IMR-90 (cell line): ENCODE results near the gene ELFN2. TPM values are rescaled to one million over a fixed set of nuclear protein-coding genes. Genes with fewer than 3 reads are reported as not detected.

Experiments
- ATAC-seq: fragments of 200-7000 bp; cut with Tn5 transposase; 2 replicates; pipeline ENCODE4 v1.9.1; 2020; ENCODE audit warnings: low read depth, mild to moderate bottlenecking, moderate library complexity
- BruUV-seq: library from RNA; stranded (reverse); fragments of 400-500 nt; replicated peaks from 2 replicates; lab custom pipeline; 2021; lab: Mats Ljungman, UMichigan
- CTCF ChIA-PET: fragments of 300-600 bp; formaldehyde crosslinking; extraction: SDS; loops from one replicate; lab custom pipeline; 2021; ENCODE audit warnings: antibody characterized with exemption; lab: Yijun Ruan, JAX
- POLR2A ChIA-PET: fragments of 300-600 bp; sonication (Branson Sonifier 250); formaldehyde crosslinking; loops from one replicate; lab custom pipeline; 2022; ENCODE audit warnings: antibody characterized with exemption; ENCODE audit not compliant: unreplicated experiment; lab: Charles Lee
- DNase-seq: peaks from one replicate; pipeline ENCODE4 v3.0.0; 2013
- H2AFZ ChIP-seq: replicated peaks from 2 replicates; pipeline ENCODE3; 2013; ENCODE audit warnings: low read length, mild to moderate bottlenecking; ENCODE audit not compliant: poor library complexity
- H2AK5ac ChIP-seq: 2 replicates; pipeline ENCODE4 v1.6.1; 2013; ENCODE audit warnings: low read depth, low read length, inconsistent platforms
- H2AK9ac ChIP-seq: replicated peaks from 2 replicates; pipeline ENCODE3; 2013; ENCODE audit warnings: mild to moderate bottlenecking, low read depth, low read length, moderate library complexity; ENCODE audit not compliant: poor library complexity
- H2BK120ac ChIP-seq: 2 replicates; pipeline ENCODE4 v1.6.1; 2013; ENCODE audit warnings: low read depth, low read length, inconsistent platforms
- H2BK15ac ChIP-seq: 3 replicates; pipeline ENCODE4 v1.6.1; 2013; ENCODE audit warnings: low read depth, low read length, inconsistent platforms
- H2BK20ac ChIP-seq: 2 replicates; pipeline ENCODE4 v1.6.1; 2013; ENCODE audit warnings: low read depth, mild to moderate bottlenecking, inconsistent platforms, low read length, moderate library complexity
- H2BK5ac ChIP-seq: 2 replicates; pipeline ENCODE4 v1.6.1; 2013; ENCODE audit warnings: mild to moderate bottlenecking, low read depth, low read length, inconsistent platforms; ENCODE audit not compliant: poor library complexity, severe bottlenecking
- H3K14ac ChIP-seq: replicated peaks from 2 replicates; pipeline ENCODE4 v1.6.1; 2013; ENCODE audit warnings: low read depth, low read length, inconsistent platforms
- H3K18ac ChIP-seq: 2 replicates; pipeline ENCODE4 v1.6.1; 2013; ENCODE audit warnings: low read depth, low read length, control low read depth
- H3K23ac ChIP-seq: 2 replicates; pipeline ENCODE4 v1.6.1; 2013; ENCODE audit warnings: low read depth, low read length, inconsistent platforms
- H3K27ac ChIP-seq: 2 replicates; pipeline ENCODE4 v1.5.1; 2013; ENCODE audit warnings: mild to moderate bottlenecking, control low read depth, low read length; ENCODE audit not compliant: insufficient read depth
- H3K27me3 ChIP-seq: 2 replicates; pipeline ENCODE4 v1.6.1; 2013; ENCODE audit warnings: low read length; ENCODE audit not compliant: control insufficient read depth, insufficient read depth
- H3K36me3 ChIP-seq: 2 replicates; pipeline ENCODE4 v1.6.1; 2013; ENCODE audit warnings: low read length, mixed read lengths; ENCODE audit not compliant: control insufficient read depth, insufficient read depth
- H3K4ac ChIP-seq: 2 replicates; pipeline ENCODE4 v1.6.1; 2013; ENCODE audit warnings: low read depth, low read length, inconsistent platforms
- H3K4me1 ChIP-seq: 2 replicates; pipeline ENCODE4 v1.6.1; 2013; ENCODE audit warnings: low read length, mixed read lengths; ENCODE audit not compliant: control insufficient read depth, insufficient read depth
- H3K4me2 ChIP-seq: 2 replicates; pipeline ENCODE4 v1.6.1; 2013; ENCODE audit warnings: low read depth, mild to moderate bottlenecking, control low read depth, low read length, moderate library complexity
- H3K4me3 ChIP-seq: 2 replicates; pipeline ENCODE4 v1.5.1; 2013; ENCODE audit warnings: low read depth, mild to moderate bottlenecking, control low read depth, low read length, moderate library complexity; ENCODE audit not compliant: insufficient read depth
- H3K56ac ChIP-seq: 2 replicates; pipeline ENCODE4 v1.6.1; 2013; ENCODE audit warnings: low read length, inconsistent platforms; ENCODE audit not compliant: insufficient read depth; ENCODE audit errors: extremely low read depth
- H3K79me1 ChIP-seq, 2 experiments: 2 replicates each; pipeline ENCODE4 v1.6.1; 2013; ENCODE audit warnings: low read length in 2 of 2, inconsistent platforms in 1 of 2, low read depth in 1 of 2
- H3K9ac ChIP-seq: 2 replicates; pipeline ENCODE4 v1.6.1; 2013; ENCODE audit warnings: low read depth, low read length, control low read depth
- H3K9me1 ChIP-seq: 2 replicates; pipeline ENCODE4 v1.6.1; 2013; ENCODE audit warnings: low read length, inconsistent platforms; ENCODE audit not compliant: insufficient read depth
- H3K9me3 ChIP-seq: 2 replicates; pipeline ENCODE4 v1.6.1; 2013; ENCODE audit warnings: low read length; ENCODE audit not compliant: control insufficient read depth, insufficient read depth
- H4K20me1 ChIP-seq: 2 replicates; pipeline ENCODE4 v1.6.1; 2013; ENCODE audit warnings: low read length, inconsistent platforms; ENCODE audit not compliant: insufficient read depth
- H4K5ac ChIP-seq: 2 replicates; pipeline ENCODE4 v1.6.1; 2013; ENCODE audit warnings: mild to moderate bottlenecking, low read depth, low read length, control low read depth
- H4K8ac ChIP-seq, 2 experiments: 2 replicates each; pipeline ENCODE4 v1.6.1; 2013; ENCODE audit warnings: low read depth in 2 of 2, low read length in 2 of 2, control low read depth in 1 of 2, inconsistent platforms in 1 of 2
- H4K91ac ChIP-seq: 2 replicates; pipeline ENCODE4 v1.6.1; 2013; ENCODE audit warnings: low read depth, low read length, inconsistent platforms; ENCODE audit not compliant: insufficient read depth
- BHLHE40 ChIP-seq: fragments of 150-350 bp; IDR thresholded peaks from 2 replicates; pipeline ENCODE4 v1.6.1; 2016; ENCODE audit warnings: mild to moderate bottlenecking, low read depth, low read length
- CEBPB ChIP-seq: IDR thresholded peaks from 2 replicates; pipeline ENCODE4 v1.6.1; 2012; ENCODE audit warnings: low read depth, low read length, improper control_type of control experiment
- CHD1 ChIP-seq: IDR thresholded peaks from 2 replicates; pipeline ENCODE4 v1.6.1; 2012; ENCODE audit warnings: low read depth, low read length, improper control_type of control experiment
- CTCF ChIP-seq: conservative IDR thresholded peaks from 2 replicates; pipeline ENCODE4 v1.5.1; 2012; ENCODE audit warnings: mild to moderate bottlenecking, low read depth, low read length, improper control_type of control experiment
- FOS ChIP-seq: fragments of 150-350 bp; IDR thresholded peaks from 2 replicates; pipeline ENCODE4 v1.6.1; 2016; ENCODE audit warnings: low read depth, low read length
- MAFK ChIP-seq: IDR thresholded peaks from 2 replicates; pipeline ENCODE4 v1.6.1; 2012; ENCODE audit warnings: low read depth, low read length, improper control_type of control experiment
- MAZ ChIP-seq: IDR thresholded peaks from 2 replicates; pipeline ENCODE4 v1.6.1; 2012; ENCODE audit warnings: low read depth, mild to moderate bottlenecking, low read length, improper control_type of control experiment, moderate library complexity, borderline replicate concordance
- MXI1 ChIP-seq: IDR thresholded peaks from 2 replicates; pipeline ENCODE4 v1.6.1; 2012; ENCODE audit warnings: low read depth, mild to moderate bottlenecking, low read length, moderate library complexity, borderline replicate concordance
- NFE2L2 ChIP-seq: fragments of 150-350 bp; IDR thresholded peaks from 2 replicates; pipeline ENCODE4 v1.6.1; 2016; ENCODE audit warnings: low read depth, mild to moderate bottlenecking, low read length
- POLR2A ChIP-seq: IDR thresholded peaks from 2 replicates; pipeline ENCODE4 v1.6.1; 2012; ENCODE audit warnings: mild to moderate bottlenecking, low read depth, low read length
- RAD21 ChIP-seq: IDR thresholded peaks from 2 replicates; pipeline ENCODE4 v1.6.1; 2012; ENCODE audit warnings: low read length, improper control_type of control experiment
- RCOR1 ChIP-seq: IDR thresholded peaks from 2 replicates; pipeline ENCODE4 v1.6.1; 2012; ENCODE audit warnings: mild to moderate bottlenecking, low read length, improper control_type of control experiment; ENCODE audit not compliant: insufficient replicate concordance
- RFX5 ChIP-seq: IDR thresholded peaks from 2 replicates; pipeline ENCODE4 v1.8.0; 2012; ENCODE audit warnings: low read depth, mild to moderate bottlenecking, low read length, moderate library complexity
- SMC3 ChIP-seq: fragments of 150-350 bp; IDR thresholded peaks from 2 replicates; pipeline ENCODE4 v1.6.1; 2016; ENCODE audit warnings: low read depth, mild to moderate bottlenecking, antibody characterized with exemption, low read length, moderate library complexity
- WGBS, 2 experiments: methylation state at CpG; one replicate each; pipeline versions ENCODE4 v1.1.5 to v1.1.7; 2013; ENCODE audit warnings: missing lambda C conversion rate in 2 of 2; ENCODE audit not compliant: insufficient read length in 1 of 2; ENCODE audit errors: extremely low coverage in 2 of 2; 5-methylcytosine and 5-hydroxymethylcytosine counted together
- dilution Hi-C: fragments of 300-500 bp; cut with HindIII; formaldehyde crosslinking; loops from one replicate; pipeline ENCODE4 v1.14.3; 2018; ENCODE audit warnings: low sequenced_read_pairs; ENCODE audit not compliant: unreplicated experiment
- in situ Hi-C: fragments of 300-500 bp; cut with MboI; formaldehyde crosslinking; loops from 3 replicates; pipeline ENCODE4 v1.14.3; 2019; ENCODE audit warnings: low sequenced_read_pairs, inconsistent platforms, mixed read lengths
- intact Hi-C: fragments of 100-400 bp; cut with micrococcal nuclease; formaldehyde crosslinking; loops from 2 replicates; pipeline ENCODE4 v1.10.0; 2022
- polyA plus RNA-seq, 3 experiments: library from polyadenylated mRNA; depleted of rRNA; stranded (reverse); fragments of >200 nt; gene quantifications; 2 replicates each; pipeline ENCODE4 v1.2.3, GENCODE V29; 2012; ENCODE audit warnings: low replicate concordance in 1 of 3
- total RNA-seq: library from RNA; depleted of rRNA; stranded (reverse); fragments of >200 nt; gene quantifications from 2 replicates; pipeline ENCODE4 v1.2.3, GENCODE V29; 2012
- TF ChIP-seq, protein P1 (sequence below): fragments of 150-350 bp; IDR thresholded peaks from 2 replicates; pipeline ENCODE4 v1.6.1; 2017; ENCODE audit warnings: mild to moderate bottlenecking, antibody characterized with exemption, low read length, low read depth
- TF ChIP-seq, protein P2 (sequence below): fragments of 150-350 bp; IDR thresholded peaks from 2 replicates; pipeline ENCODE4 v1.6.1; 2016; ENCODE audit warnings: low read depth, mild to moderate bottlenecking, low read length, moderate library complexity, borderline replicate concordance

The ELFN2 gene
- total and polyA plus RNA-seq, 2 of the 4 experiments (the other 2 are of a cell fraction), result 0.72 to 5.0 TPM

DNA sequence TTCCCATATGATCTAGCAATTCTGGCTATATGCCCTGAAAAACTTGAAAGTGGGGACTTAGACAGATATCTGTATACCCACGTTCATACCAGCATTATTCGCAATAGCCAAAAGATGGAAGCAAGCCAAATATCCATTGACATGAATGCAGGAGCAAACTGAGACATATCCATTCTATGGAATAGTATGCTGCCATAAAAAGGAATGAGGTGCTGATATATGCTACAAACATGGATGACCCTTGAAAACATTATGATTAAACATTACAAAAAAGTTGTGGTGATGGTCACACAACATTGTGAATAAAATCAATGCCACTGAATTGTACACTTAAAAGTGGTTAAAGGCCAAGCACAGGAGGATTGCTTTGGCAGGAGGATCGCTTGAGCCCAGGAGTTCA is 33.4 kb upstream of the ELFN2 start:
- H2AK9ac ChIP-seq, result no peak overlapping the region
- H3K9me3 ChIP-seq, result no peaks in the 10 kb centered on the region
- TF ChIP-seq NFE2L2, result no peak
- TF ChIP-seq MXI1, result no peak
- no peak for TF ChIP-seq MAFK
- no peak for TF ChIP-seq RAD21
- TF ChIP-seq, protein P1, sequence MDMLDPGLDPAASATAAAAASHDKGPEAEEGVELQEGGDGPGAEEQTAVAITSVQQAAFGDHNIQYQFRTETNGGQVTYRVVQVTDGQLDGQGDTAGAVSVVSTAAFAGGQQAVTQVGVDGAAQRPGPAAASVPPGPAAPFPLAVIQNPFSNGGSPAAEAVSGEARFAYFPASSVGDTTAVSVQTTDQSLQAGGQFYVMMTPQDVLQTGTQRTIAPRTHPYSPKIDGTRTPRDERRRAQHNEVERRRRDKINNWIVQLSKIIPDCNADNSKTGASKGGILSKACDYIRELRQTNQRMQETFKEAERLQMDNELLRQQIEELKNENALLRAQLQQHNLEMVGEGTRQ, result no peak
- TF ChIP-seq MAZ, result no peak
- TF ChIP-seq, protein P2, sequence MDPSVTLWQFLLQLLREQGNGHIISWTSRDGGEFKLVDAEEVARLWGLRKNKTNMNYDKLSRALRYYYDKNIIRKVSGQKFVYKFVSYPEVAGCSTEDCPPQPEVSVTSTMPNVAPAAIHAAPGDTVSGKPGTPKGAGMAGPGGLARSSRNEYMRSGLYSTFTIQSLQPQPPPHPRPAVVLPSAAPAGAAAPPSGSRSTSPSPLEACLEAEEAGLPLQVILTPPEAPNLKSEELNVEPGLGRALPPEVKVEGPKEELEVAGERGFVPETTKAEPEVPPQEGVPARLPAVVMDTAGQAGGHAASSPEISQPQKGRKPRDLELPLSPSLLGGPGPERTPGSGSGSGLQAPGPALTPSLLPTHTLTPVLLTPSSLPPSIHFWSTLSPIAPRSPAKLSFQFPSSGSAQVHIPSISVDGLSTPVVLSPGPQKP, result no peak
- TF ChIP-seq RCOR1, result no peak
- TF ChIP-seq RFX5, result no peak
- TF ChIP-seq POLR2A, result no peak
- TF ChIP-seq CHD1, result no peak
- no peak for TF ChIP-seq BHLHE40
- TF ChIP-seq CTCF, result no peak
- TF ChIP-seq CEBPB, result no peak
- TF ChIP-seq FOS, result no peak
- no peak for TF ChIP-seq SMC3
- peaks cover 5% of the 10 kb centered on the region for H3K4me1 ChIP-seq
- ChIA-PET POLR2A (no interaction called here), CTCF (no interaction called here)
- no peak overlapping the region for H2AFZ ChIP-seq
- DNase-seq, result no peak
- dilution Hi-C loops, result no loop called here
- no peaks in the 10 kb centered on the region; the same call in 1 of the 2 replicates for H4K20me1 ChIP-seq
- no peak overlapping the region for H2BK20ac ChIP-seq
- H3K14ac ChIP-seq, result no peak overlapping the region
- peaks cover 5% of the 10 kb centered on the region; the same call in 1 of the 2 replicates for H3K9me1 ChIP-seq
- H2BK5ac ChIP-seq, result no peak overlapping the region
- ATAC-seq, result no peak
- H2AK5ac ChIP-seq, result no peak overlapping the region
- no peak overlapping the region for H3K27ac ChIP-seq
- no CpG with 5 or more reads among the region's 3 CpGs for WGBS, 2 experiments
- no TSS peak for BruUV-seq
- H3K4me2 ChIP-seq, result no peak overlapping the region
- no peak overlapping the region for H3K23ac ChIP-seq
- no peak overlapping the region for H3K18ac ChIP-seq
- no peaks in the 10 kb centered on the region for H3K36me3 ChIP-seq
- no peak overlapping the region for H4K5ac ChIP-seq
- no peak overlapping the region for H3K9ac ChIP-seq
- in situ Hi-C loops, result loop anchor here (10.0 kb wide), 1 partner anchor 286 kb away; no protein-coding TSS in a partner anchor
- H4K91ac ChIP-seq, result no peak overlapping the region
- H3K79me1 ChIP-seq, result no peaks in the 10 kb centered on the region
- intact Hi-C loops, result no loop called here
- no peak overlapping the region for H2BK15ac ChIP-seq
- no peak overlapping the region for H3K56ac ChIP-seq
- H4K8ac ChIP-seq, result no peak overlapping the region
- no peak overlapping the region for H3K4ac ChIP-seq
- peaks cover 15% of the 10 kb centered on the region for H3K27me3 ChIP-seq
- H3K4me3 ChIP-seq, result no peak overlapping the region
- H2BK120ac ChIP-seq, result no peak overlapping the region
